Activated naive CD4-positive, alpha-beta T cell treated with anti-CD3 and anti-CD28 coated beads, Interleukin-2, amount 50 U/mL, for 24 hours (primary cell): ENCODE measurements around the gene TMEM168.
A peak's percentile ranks its signal among the peaks of the same experiment; 100 is the strongest.

Experiments
- H3K27ac Mint-ChIP-seq: one replicate; pipeline ENCODE4 v1.8.0; 2021; ENCODE audit warnings: mild to moderate bottlenecking, mixed read lengths
- H3K27me3 Mint-ChIP-seq: one replicate; pipeline ENCODE4 v1.8.0; 2021; ENCODE audit warnings: mixed read lengths
- H3K36me3 Mint-ChIP-seq: one replicate; pipeline ENCODE4 v1.8.0; 2021; ENCODE audit warnings: mixed read lengths
- H3K4me1 Mint-ChIP-seq: one replicate; pipeline ENCODE4 v1.8.0; 2021; ENCODE audit warnings: mixed read lengths
- H3K4me3 Mint-ChIP-seq: one replicate; pipeline ENCODE4 v1.8.0; 2021; ENCODE audit warnings: mild to moderate bottlenecking, mixed read lengths
- H3K9me3 Mint-ChIP-seq: one replicate; pipeline ENCODE4 v1.8.0; 2021; ENCODE audit warnings: mixed read lengths

The TMEM168 gene

DNA sequence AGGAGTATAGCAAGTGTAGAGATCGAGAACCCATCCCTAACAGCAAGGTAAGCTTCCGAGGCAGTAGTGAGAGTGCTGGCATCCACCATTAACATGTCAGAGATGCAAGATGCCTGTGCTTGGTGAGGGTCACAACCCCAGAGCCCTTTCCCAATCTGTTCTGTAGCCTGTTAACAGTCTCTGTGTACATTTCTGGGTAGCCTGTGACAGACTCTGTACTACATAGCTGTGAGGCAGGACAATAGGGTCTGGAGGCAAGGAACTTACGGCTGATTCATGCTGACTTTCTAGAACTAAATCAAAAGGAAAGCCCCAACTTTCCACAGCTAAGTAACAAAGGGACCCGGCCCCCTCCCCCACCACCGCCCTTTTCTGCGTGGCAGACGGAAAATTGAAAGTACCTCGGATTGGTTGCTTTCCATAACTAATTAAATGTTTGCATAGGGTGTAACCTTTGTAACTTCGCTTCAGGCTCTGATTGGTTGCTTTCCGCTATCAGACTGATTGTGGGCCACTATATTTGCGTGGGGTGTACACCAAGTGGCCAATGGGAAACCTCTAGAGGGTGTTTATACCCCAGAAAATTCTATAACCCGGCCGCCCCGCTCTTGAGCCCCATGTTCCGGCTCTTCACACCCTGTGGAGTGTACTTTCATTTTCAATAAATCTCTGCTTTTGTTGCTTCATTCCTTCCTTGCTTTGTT lies 1.4 kb upstream of the TMEM168 start:
- H3K36me3 Mint-ChIP-seq: peaks cover 6% of the 10 kb centered on the region
- peaks cover 33% of the 10 kb centered on the region for H3K4me1 Mint-ChIP-seq
- H3K4me3 Mint-ChIP-seq: peak overlapping the region; percentile 100
- peak overlapping the region; percentile 60 for H3K27ac Mint-ChIP-seq
- H3K27me3 Mint-ChIP-seq: no peaks in the 10 kb centered on the region
- H3K9me3 Mint-ChIP-seq: no peaks in the 10 kb centered on the region

DNA sequence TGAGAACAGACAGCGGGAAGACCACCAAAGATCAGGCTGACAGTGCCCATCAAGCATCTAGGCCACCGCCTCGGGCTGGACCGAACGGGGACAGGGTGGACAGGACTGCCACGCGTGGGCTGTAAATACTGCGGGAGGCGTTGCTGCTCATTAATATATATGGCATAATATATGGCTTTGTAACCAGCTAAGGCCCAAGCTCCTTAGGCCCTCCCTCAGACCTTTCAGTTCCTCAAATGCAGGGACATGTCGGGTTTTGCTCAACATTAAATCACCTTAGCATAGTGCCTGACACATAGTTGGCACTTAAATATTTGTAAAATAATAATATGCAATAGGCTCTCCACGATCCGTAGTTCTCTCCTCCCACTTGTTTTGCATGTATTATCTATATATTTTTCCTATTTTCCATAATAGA lies 402 bp upstream of the TMEM168 start:
- no peaks in the 10 kb centered on the region for H3K9me3 Mint-ChIP-seq
- H3K27me3 Mint-ChIP-seq: no peaks in the 10 kb centered on the region
- peaks cover 6% of the 10 kb centered on the region for H3K36me3 Mint-ChIP-seq
- peak overlapping the region; percentile 100 for H3K4me3 Mint-ChIP-seq
- peaks cover 41% of the 10 kb centered on the region for H3K4me1 Mint-ChIP-seq
- H3K27ac Mint-ChIP-seq: peak overlapping the region; percentile 8

DNA sequence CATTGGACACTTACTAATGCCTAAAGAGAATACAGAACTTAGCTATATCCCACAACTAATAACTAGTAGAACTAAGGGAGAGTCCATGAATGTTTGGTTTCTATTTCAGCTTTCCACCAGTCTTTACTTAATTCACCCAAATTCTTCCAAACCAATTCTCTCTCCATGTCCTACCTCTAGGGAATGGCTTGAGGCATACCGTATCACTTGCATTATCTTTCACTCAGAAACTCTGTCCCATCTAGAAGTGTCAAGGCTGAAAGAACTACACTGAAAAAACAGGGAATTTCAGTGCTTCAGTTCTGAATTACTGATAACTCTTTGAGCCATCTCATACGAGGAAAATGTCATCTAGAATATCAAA lies 758 bp downstream of the TMEM168 start:
- H3K27me3 Mint-ChIP-seq: no peaks in the 10 kb centered on the region
- peak overlapping the region; percentile 94 for H3K27ac Mint-ChIP-seq
- peaks cover 44% of the 10 kb centered on the region for H3K4me1 Mint-ChIP-seq
- no peaks in the 10 kb centered on the region for H3K9me3 Mint-ChIP-seq
- peak overlapping the region; percentile 100 for H3K4me3 Mint-ChIP-seq
- H3K36me3 Mint-ChIP-seq: peaks cover 9% of the 10 kb centered on the region

DNA sequence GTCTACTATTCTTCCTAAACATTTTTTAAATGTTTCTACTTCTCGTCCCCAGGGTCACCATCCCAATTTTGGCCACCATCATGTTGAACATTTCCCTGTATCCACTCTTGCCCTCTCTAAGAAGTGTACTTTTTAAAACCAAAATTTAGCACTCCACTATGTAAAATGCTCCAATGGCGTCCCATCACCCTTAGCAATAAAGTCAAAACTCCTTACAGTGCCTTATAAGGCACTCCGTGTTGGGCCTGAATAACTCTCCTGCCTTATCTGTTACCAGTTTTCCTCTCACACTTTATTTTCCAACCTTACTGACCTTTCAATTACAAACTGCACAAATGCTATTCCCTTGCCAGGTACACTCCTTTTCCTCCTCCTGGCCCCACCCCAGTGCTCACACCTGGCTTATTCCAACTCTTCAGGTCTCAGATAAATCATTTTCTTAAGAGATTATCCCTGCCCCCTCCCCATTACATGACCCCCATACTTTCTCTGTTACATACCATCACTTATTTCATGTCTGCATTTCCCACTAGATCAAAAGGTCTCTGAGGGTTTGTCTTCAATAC lies 1.3 kb downstream of the TMEM168 start:
- no peaks in the 10 kb centered on the region for H3K27me3 Mint-ChIP-seq
- peaks cover 45% of the 10 kb centered on the region for H3K4me1 Mint-ChIP-seq
- H3K36me3 Mint-ChIP-seq: peaks cover 15% of the 10 kb centered on the region
- peak overlapping the region; percentile 100 for H3K4me3 Mint-ChIP-seq
- no peaks in the 10 kb centered on the region for H3K9me3 Mint-ChIP-seq
- no peak overlapping the region for H3K27ac Mint-ChIP-seq

DNA sequence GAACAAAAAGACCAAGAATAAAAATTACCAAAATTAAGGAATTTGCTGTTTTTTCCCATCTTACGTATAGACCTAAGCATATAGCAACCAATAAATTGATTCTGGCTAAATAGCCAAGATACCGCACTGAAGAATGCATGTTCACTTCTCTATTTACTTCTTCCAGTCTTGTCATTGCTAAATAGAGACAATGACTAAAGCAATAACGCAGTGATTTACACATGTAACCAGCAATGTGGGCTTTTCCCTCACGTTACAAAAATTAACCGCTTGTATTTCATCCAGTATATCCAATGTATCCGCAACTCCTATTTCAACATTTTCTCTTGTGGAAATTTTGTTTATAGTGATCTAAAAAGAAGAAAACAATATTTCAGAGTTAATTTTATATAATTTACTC lies 5.6 kb downstream of the TMEM168 start:
- Mint-ChIP-seq H3K27me3 (no peaks in the 10 kb centered on the region), H3K9me3 (no peaks in the 10 kb centered on the region), H3K36me3 (peaks cover 38% of the 10 kb centered on the region), H3K4me3 (no peak overlapping the region), H3K27ac (no peak overlapping the region), H3K4me1 (peaks cover 70% of the 10 kb centered on the region)

- Mint-ChIP-seq H3K27ac (no peak overlapping the region), H3K36me3 (peaks cover 41% of the 10 kb centered on the region)
Measured at GRCh38 chr7:112782498-112782897, 7.7 kb downstream of the TMEM168 start.

DNA sequence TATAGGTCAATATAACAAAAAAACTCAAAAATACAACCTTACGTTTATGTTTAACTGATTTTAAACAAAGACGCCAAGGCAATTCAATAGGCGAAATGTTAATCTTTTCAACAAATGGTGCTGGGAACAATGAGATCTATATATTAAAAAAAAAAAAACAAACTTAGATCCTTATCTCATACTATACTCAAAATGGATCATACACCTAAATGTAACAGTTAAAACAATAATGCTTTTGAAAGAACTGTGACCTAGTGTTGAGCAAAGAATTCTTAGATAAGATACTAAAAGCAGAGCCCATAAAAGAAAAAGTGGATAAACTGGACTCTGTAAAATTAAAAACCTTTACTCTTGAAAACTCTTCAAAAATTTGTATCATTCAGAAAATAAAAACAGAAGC lies 8.6 kb downstream of the TMEM168 start:
- H3K36me3 Mint-ChIP-seq: peaks cover 41% of the 10 kb centered on the region
- H3K9me3 Mint-ChIP-seq: no peaks in the 10 kb centered on the region
- no peaks in the 10 kb centered on the region for H3K27me3 Mint-ChIP-seq
- H3K4me1 Mint-ChIP-seq: peaks cover 55% of the 10 kb centered on the region
- H3K27ac Mint-ChIP-seq: no peak overlapping the region
- no peak overlapping the region for H3K4me3 Mint-ChIP-seq

More at GRCh38 chr7:112782498-112782897, 7.7 kb downstream of the TMEM168 start:
- Mint-ChIP-seq H3K4me1 (peaks cover 57% of the 10 kb centered on the region), H3K27me3 (no peaks in the 10 kb centered on the region), H3K4me3 (no peak overlapping the region), H3K9me3 (no peaks in the 10 kb centered on the region)

GRCh38 chr7:112781110-112781509 lies 9.1 kb downstream of the TMEM168 start:
- Mint-ChIP-seq H3K36me3 (peaks cover 41% of the 10 kb centered on the region), H3K4me1 (peaks cover 51% of the 10 kb centered on the region), H3K9me3 (no peaks in the 10 kb centered on the region), H3K27ac (no peak overlapping the region), H3K27me3 (no peaks in the 10 kb centered on the region), H3K4me3 (no peak overlapping the region)

GRCh38 chr7:112779667-112780066 lies 10.5 kb downstream of the TMEM168 start:
- Mint-ChIP-seq H3K4me3 (no peak overlapping the region), H3K27ac (no peak overlapping the region), H3K36me3 (peaks cover 40% of the 10 kb centered on the region), H3K9me3 (no peaks in the 10 kb centered on the region), H3K27me3 (no peaks in the 10 kb centered on the region), H3K4me1 (peaks cover 44% of the 10 kb centered on the region)

DNA sequence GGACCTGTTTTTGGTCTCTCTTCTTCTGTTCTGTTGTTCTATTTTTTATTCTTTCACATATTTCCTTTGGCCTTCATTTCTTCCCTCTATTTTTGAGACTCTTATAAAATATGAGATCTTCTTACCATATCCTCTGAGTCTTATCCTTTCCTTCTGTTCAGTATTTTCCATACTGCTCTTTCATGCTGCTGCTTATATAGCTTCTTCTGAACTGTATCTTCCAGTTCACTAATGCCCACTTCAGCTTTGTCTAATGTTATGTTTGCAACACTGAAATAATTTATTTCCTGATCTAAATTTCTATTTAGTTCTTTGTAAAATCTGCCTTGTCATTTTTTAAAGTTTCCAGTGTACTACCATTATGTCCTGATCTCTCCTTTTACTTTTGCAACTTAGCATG lies 12.8 kb downstream of the TMEM168 start:
- Mint-ChIP-seq H3K4me3 (no peak overlapping the region), H3K4me1 (peaks cover 34% of the 10 kb centered on the region), H3K27me3 (no peaks in the 10 kb centered on the region), H3K9me3 (no peaks in the 10 kb centered on the region), H3K36me3 (peaks cover 26% of the 10 kb centered on the region), H3K27ac (peak overlapping the region; percentile 8)

- Mint-ChIP-seq H3K27me3 (no peaks in the 10 kb centered on the region), H3K36me3 (peaks cover 5% of the 10 kb centered on the region), H3K9me3 (no peaks in the 10 kb centered on the region), H3K4me3 (no peak overlapping the region), H3K27ac (no peak overlapping the region), H3K4me1 (peaks cover 18% of the 10 kb centered on the region)
Measured at GRCh38 chr7:112771166-112771565, 19.0 kb downstream of the TMEM168 start.

DNA sequence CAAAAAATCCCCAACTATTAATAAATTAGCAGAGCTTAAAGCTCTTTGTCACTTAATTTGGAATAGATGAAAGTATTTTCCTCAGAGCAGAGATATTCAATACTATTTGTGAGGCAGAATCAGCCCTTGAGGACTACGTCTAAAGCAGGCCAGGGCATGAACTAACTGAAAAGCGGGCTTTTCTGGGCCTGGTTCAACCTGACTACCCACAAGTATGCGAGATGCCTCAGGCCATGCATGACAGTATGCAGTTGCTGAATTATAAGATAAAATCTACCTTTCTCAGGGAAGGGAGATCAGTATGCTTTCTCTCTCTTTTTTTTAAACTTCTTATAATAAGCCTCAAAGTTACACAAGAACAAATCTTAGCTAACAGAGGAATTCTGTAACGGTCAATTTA lies 20.1 kb downstream of the TMEM168 start:
- Mint-ChIP-seq H3K36me3 (peaks cover 5% of the 10 kb centered on the region), H3K9me3 (no peaks in the 10 kb centered on the region), H3K4me3 (no peak overlapping the region), H3K4me1 (peaks cover 23% of the 10 kb centered on the region), H3K27me3 (no peaks in the 10 kb centered on the region), H3K27ac (no peak overlapping the region)

DNA sequence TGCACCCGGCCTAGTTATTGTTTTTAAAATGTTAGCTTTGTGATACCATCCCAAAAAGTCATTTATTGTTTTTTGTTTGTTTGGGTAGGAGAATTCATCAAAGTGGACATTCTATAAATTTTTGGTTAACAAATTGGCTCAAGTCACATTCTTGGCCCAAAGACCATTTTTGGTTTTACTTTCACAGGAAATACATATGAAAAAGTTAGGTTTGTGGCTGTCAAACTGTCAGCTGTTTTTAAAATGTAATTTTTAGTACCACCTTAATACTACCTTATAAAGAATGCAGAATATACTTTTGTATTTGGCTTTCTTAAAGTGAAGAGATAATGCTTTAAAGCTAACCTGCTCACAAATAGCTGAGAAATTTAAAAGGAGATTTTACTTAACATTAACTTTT lies 25.1 kb downstream of the TMEM168 start:
- Mint-ChIP-seq H3K4me3 (no peak overlapping the region), H3K27ac (no peak overlapping the region), H3K9me3 (no peaks in the 10 kb centered on the region), H3K27me3 (no peaks in the 10 kb centered on the region), H3K4me1 (peaks cover 39% of the 10 kb centered on the region), H3K36me3 (peaks cover 5% of the 10 kb centered on the region)

DNA sequence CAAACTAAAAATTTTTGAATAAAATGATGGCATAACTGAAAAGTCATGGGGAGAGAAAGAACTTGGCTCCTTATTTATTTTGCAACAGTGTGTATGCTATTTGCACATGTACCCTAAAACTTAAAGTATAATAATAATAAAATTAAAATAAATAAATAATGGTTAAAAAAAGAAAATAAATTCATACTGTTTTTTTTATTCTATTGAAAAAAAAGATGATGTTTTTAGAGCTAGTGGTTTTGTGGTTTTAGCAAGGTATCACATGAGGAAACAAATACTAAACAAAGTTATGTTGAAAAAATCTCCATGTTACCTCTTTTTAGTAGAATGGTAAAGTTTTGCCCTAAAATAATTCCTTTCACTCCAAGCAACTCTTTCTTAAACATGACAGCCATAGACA lies 26.2 kb downstream of the TMEM168 start:
- Mint-ChIP-seq H3K36me3 (peaks cover 3% of the 10 kb centered on the region), H3K4me1 (peaks cover 34% of the 10 kb centered on the region), H3K27ac (no peak overlapping the region), H3K4me3 (no peak overlapping the region), H3K27me3 (no peaks in the 10 kb centered on the region), H3K9me3 (no peaks in the 10 kb centered on the region)

DNA sequence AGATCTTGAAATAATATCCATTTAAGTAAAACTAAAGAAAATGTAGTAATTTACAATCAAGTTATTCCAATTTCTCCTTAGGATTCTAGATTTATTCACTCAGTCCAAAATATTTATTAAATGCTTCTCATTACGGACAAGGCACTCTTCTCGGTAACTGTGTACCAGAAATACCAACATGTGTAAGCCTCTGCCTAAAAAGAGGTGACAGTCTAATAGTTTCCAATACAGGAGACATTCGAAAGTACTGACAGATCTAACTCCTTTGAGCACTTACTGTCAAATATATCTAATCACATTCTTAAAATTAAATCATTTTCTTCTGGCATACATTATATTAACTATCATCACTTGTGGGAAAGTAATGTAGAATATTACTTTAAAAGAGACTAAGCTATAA lies 26.9 kb downstream of the TMEM168 start:
- Mint-ChIP-seq H3K36me3 (peaks cover 3% of the 10 kb centered on the region), H3K27ac (no peak overlapping the region), H3K9me3 (no peaks in the 10 kb centered on the region), H3K4me1 (peaks cover 34% of the 10 kb centered on the region), H3K4me3 (no peak overlapping the region), H3K27me3 (no peaks in the 10 kb centered on the region)

DNA sequence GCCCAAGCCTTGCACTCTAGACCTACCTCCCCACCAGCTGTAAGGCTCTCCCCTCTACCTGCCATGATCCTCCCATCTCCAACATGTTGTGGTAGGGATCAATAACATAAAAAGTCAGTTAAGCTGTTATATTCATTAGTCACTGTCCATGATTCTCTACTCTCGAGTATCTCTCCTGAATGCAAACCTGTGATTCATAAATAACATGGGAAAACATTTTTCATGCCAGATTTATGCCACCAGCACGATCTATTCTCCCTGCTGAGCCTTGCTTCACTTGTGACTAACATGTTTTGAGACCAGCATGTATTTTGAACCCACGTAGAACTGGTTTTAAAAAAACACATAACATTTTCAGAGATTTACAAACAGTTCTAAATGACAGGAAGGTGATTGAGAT lies 30.3 kb downstream of the TMEM168 start:
- Mint-ChIP-seq H3K36me3 (peaks cover 1% of the 10 kb centered on the region), H3K9me3 (no peaks in the 10 kb centered on the region), H3K27me3 (no peaks in the 10 kb centered on the region), H3K4me3 (no peak overlapping the region), H3K4me1 (peaks cover 16% of the 10 kb centered on the region), H3K27ac (no peak overlapping the region)

- Mint-ChIP-seq H3K36me3 (peaks cover 1% of the 10 kb centered on the region), H3K27me3 (no peaks in the 10 kb centered on the region), H3K4me1 (no peaks in the 10 kb centered on the region), H3K9me3 (no peaks in the 10 kb centered on the region), H3K27ac (no peak overlapping the region), H3K4me3 (no peak overlapping the region)
Measured at GRCh38 chr7:112757337-112757736, 32.9 kb downstream of the TMEM168 start.
